Subcutaneous adipose tissue (tissue), 4 donors: Measurements from ENCODE around the gene EFNA4. TPM values are rescaled to one million over a fixed set of nuclear protein-coding genes. Genes with fewer than 3 reads are reported as not detected.

Experiments used
- total RNA-seq, 4 donors: library from RNA; depleted of rRNA; stranded (reverse); fragments of >200 nt; gene quantifications; one replicate each; pipeline ENCODE4 v1.1.0, GENCODE V29; 2016
- TF ChIP-seq, protein P1 (sequence below): fragments of 450-650 bp; IDR thresholded peaks from one replicate; pipeline ENCODE4 v1.5.1; 2016; ENCODE audit warnings: low read depth, mild to moderate bottlenecking, control low read depth, antibody characterized with exemption, moderate library complexity

EFNA4 gene
- total RNA-seq, 4 donors from 2014 or later: 2.8 to 5.3 (median 3.7) TPM

DNA sequence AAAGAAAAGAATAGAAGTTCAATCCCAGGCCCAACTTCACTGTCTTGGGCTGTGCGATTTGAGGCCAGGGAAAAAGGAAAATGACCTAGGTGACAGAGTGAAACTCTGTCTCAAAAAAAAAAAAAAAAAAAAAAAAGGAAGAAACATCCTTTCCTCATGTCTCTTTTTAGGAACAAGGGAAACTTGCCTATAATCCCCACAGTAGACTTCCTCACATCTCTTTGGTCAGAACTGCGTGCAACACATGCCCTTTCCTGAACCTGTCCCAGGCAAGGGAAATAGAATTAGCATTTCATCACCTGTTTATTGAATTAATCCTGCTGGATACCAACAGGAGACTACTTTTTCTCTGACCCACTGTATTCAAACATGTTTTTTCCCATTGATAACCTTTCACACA, 27.6 kb upstream of the EFNA4 start:
- TF ChIP-seq, protein P1, sequence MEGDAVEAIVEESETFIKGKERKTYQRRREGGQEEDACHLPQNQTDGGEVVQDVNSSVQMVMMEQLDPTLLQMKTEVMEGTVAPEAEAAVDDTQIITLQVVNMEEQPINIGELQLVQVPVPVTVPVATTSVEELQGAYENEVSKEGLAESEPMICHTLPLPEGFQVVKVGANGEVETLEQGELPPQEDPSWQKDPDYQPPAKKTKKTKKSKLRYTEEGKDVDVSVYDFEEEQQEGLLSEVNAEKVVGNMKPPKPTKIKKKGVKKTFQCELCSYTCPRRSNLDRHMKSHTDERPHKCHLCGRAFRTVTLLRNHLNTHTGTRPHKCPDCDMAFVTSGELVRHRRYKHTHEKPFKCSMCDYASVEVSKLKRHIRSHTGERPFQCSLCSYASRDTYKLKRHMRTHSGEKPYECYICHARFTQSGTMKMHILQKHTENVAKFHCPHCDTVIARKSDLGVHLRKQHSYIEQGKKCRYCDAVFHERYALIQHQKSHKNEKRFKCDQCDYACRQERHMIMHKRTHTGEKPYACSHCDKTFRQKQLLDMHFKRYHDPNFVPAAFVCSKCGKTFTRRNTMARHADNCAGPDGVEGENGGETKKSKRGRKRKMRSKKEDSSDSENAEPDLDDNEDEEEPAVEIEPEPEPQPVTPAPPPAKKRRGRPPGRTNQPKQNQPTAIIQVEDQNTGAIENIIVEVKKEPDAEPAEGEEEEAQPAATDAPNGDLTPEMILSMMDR: no peak

DNA sequence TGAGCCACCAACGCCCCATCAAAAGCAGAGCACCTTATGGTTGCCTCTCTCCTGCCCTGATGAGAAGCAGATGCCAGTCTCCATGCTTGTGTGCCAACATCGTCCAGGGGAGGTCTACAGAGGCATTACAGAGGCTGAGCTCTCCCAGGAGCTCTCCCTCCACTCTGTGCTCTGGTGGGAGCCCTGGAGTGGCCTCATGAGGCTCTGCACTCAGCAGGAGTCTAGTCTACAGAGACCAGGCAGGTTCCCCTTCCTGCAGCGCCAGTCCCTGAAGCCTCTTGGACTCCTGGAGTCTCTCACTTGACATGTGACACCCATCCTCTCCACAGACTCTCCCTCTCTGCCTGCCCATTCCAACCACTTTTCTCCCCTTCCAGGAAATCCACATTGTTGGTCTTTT, 26.5 kb upstream of the EFNA4 start:
- TF ChIP-seq, protein P1: no peak

DNA sequence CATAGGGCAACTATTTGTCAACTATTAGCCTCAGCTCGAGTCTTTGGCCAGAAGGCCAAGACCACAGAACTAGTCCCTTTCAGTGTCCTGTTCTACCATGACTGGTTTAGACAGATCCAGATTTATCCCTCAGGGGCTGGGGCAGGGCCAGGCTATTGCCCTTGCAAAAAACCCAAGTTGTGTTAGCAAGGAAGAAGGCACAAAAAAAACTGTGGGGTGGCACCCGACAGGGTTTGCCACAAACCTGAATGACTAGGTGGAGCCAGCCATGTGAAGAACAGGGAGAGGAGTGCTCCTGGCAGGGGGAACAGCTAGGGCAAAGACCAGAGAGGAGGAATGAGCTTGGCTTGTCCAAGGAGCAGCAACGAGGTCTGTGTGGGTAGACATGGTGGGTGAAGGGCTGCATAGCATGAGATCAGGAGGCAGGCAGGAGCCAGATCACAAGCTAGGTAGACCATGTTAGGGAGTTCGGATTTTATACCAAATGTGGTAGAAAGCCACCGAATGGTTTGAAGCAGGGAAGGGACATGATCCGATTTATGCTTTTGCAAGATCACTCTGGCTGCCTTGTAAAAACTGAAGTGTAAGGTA, 25.6 kb upstream of the EFNA4 start:
- TF ChIP-seq, protein P1: no peak

DNA sequence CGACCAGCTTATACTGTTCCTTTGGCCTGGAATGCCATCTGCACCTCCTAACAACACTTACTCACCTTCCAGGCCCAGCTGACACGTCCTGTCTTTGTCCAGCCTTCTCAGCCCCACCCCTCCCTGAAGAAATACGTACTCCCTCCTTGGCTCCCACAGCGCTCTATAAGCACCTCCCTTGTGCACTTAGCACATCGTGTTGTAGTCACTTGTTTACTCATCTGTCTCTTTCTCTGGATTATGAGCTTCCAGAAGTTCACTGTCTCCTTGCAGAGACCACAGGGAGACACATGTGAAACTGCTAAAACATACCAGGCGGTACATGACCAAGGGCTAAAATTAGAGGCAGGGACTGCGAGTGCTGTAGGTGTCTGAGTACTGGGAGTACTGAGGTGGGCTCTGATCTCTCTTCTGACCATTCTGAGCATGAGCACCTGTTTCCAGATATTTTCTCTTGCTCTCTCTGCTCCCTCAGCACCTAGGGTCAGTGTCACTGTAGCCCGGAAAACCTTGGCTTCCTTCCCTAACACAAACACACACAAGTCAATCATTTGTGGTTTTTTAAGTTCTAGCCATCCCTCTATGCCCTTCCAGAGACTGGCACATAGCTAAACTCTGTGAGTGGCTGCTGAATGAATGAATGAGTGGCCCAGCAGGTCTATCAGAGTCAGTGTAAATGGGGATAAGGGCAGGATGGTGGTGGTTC, 24.8 kb upstream of the EFNA4 start:
- TF ChIP-seq, protein P1: no peak

DNA sequence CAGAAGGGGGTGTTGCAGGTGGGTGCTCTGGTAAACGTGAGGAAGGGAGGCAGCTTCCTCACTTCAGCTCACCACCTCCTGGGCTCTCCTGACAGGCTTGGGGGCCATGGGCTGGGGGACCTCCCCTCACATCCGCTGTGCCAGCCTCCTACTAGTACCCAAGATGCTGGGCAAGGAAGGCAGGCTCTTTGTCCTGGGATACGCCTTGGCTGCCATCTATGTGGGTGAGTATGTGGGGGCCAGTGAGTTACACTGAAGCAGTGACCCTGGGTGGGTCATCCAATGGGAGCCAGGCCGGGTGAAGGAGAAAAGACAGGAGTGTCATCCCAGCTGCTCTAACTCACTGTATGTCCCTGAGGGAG, 24.3 kb upstream of the EFNA4 start:
- TF ChIP-seq, protein P1: no peak

DNA sequence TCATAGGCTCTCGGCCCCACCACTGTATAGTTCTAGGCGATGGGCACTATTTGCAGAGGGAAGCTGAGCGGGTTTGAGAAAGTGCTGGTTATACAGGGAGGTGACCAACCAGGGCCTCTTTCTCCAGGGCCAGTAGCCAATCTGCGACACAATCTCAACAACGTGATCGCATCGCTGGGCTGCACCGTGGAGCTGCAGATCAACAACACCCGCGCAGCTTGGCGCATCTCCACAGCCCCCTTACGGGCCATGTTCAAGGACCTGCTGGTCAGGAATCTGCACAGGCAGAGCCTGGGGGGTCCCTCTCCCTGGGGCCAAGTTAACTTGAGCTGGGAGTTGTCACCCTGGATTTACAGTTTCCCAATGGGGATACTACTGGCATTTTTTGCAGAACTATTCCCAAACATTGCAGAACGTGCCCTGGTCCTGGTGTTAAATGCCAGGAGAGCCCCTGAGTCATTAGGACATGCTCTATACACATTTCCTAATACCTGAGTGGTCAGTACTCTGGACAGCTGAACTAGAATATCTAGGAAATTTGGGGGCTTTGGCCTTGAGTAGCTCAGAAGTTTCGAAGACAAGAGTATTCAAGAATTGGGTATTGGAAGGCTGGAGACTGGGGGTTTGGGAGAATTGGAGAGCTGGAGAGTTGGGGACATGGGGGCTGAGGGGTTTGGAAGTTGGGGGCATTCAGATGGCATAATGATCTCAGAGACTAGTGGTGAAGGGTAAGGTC, 23.0 kb upstream of the EFNA4 start:
- TF ChIP-seq, protein P1: no peak

DNA sequence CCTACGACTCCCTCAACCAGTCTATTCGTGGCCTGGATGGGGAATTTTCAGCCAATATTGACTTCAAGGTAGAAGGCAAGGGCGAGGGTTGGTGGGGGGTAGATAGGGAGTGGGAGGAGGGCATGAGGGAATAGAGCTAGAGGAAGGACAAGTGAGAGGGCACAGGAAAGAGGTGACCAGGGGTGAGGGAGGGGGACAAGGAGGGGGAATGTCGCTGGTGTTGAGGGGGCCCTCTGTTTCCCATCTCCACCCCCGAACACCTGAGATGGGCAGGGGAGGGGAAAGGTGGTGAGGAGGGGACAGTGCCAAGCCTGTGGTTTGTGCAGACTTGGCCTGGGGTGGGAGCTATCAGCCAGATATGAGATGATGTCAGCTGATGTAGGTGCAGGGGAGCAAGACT, 20.8 kb upstream of the EFNA4 start:
- TF ChIP-seq, protein P1: no peak
